GM19023 (cell line): ENCODE measurements around the gene ATP11A.
A peak's percentile ranks its signal among the peaks of the same experiment; 100 is the strongest.
"Not testable (repeated sequence)": the region's sequence is repeated elsewhere in the genome, so short reads cannot be mapped to it uniquely, and the experiment has no call there.

Source experiments
- ATAC-seq: cut with Tn5 transposase; IDR thresholded peaks from one replicate; pipeline ENCODE4 v1.9.1; 2021; ENCODE audit warnings: mild to moderate bottlenecking, moderate library complexity; ENCODE audit not compliant: unreplicated experiment

Gene ATP11A

DNA sequence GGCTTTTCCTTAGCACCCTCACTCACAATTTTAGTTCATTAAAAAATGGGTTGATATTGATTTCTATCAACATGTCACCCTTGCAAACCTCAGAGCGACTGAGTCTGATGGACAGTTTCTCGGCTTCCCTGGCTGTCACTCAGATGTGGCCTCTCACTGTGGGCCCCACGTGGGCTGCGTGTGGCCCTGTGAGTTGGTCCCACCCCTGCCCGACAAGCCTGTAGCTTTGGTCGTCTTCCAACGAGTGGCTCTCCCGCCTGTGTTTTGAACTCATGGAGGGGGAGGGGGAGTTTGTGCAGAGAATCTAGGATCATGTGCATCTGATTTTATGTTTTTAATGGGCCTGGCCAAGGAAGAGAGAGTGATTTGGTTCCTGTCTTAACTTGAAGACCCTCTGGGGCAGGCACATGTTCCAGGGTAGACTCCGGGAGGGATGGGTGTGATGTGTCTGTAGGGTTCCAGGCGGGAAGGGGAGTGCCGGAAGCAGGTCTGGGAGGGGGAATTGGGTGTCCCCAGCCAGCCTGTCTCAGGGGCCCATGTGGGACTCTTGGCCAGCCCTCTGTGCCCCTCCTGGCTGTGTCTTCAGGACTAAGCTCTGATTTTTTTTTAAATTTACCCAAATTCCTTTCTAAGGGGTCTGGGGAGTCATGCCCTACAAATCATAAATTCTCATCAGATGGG, 18.9 kb downstream of the ATP11A start:
- no peak for ATAC-seq

DNA sequence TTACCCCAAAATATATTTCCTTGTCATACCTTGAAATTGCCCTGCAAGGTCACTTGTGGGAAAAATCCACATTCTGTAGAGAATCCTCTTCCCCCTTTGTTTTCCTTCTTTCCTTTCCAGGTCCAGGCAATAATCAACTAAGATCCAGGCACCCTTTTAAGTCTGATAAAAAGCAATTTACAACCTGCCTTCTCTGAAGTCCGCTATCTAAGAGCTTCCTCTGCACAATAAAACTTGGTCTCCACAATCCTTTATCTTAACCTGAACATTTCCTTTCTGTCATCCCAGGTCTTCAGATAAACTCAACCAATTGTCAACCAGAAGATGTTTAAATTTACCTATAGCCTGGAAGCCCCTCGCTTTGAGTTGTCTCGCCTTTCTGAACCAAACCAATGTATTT, 19.5 kb downstream of the ATP11A start:
- ATAC-seq, result not testable (repeated sequence)

DNA sequence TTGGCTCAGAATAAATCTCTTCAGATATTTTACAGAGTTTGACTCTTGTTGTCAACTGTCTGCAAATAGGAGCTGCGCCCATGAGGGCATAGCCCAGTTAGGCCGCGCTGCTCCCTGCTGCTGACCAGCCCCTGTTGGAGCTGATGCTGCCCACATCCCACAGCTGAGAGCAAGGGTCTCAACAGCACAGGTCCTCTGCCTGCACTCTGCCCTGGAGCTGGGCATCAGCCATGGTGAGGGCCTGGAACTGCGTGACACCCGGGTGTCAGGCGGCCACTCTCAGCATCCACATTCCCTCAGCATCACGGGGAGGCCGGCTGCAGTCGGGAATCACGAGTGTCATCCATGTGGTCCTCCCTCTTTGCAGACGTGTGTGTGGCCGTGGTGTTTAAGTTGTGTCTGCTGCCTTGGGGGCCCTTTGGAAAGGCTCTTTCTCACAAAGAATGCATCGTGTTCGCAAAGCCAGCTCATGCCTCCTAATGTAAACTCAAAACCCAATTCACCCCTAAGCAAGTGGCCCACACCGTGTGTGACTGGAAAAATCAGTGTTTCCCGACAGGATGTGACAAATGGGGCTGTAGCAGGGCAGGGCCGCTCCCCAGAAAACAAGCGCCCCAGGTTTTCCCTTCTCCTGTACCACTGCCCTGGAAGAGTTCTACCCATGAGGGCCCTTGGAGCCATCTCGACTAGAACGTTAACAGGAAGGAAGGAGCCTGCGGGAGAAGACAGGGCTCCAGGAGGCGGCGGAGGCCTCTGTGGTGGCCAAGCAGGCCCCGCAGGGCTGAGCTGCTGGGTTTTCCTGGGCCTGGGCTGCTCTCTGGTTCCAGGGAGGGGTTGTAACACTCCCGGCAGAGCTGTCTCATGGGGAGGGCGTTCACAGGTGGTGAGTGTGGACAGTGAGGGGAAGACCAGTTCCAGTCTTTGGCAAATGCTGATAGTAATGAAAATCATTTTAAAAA, 20.3 kb downstream of the ATP11A start:
- ATAC-seq, result no peak

DNA sequence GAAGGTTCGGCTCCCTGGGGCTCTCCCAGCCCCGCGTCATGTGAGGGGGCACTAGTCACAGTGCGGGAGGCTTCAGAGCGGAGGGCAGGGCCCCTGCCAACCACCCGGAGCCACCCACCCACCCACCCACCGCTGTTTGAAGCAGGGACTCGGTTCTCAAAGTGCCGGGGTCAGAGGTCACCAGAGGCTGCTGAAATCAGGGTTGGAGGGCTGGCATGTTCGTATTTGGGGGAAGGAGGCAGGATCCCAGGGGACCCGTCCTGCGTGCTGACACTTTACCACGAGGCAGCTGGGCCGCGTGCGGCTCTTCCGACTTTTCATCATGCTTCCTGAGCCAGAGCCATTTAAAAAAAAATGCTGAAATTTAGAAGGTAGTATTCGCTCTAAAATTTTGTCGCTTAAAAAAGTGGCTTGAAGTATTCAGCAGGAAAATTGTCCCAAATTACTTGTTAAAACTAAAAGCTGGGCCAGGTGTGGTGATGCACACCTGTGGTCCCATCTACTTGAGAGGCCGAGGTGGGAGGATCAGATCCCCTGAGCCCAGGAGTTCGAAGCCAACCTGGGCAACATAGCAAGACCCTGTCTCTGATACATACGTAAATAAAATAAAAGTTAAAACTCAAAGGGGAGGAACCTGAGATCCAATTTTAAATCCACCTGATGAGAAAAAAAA, 21.2 kb downstream of the ATP11A start:
- ATAC-seq, result no peak

DNA sequence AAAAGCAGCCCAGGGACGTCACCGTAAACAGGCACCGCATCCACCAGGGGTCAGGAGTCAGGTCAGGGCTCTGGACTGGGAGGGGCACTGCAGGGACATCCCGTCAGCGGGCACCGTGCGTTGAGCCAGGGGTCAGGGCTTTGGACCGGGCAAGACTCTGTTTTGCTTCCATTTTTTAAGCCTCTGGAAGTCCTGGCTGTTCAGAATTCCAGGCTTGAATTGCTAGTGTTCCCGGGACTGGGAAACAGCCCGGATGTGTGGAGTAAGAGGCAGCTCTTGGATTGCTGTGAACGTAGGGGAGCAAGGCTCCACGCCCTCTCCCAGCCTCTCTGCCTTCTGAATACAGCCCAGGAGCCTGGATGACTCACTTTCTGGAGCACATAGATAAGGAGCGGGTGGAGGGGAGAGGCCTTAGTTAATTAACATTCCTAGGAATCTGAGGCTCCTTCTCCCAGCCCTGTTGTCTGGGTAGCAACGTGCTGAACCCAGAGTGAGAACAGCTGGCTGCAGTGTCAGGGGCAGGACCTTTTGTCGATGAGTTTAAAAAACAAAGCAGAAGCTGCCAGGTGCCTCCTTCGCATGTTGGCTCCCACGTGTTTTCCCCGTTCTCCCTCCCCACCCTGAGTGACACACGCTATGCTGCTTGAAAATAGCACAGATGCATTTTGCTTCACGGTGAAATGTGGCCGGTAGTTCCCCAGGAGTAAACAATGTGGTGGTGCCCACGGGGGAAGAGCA, 21.9 kb downstream of the ATP11A start:
- ATAC-seq, result peak; percentile 75

DNA sequence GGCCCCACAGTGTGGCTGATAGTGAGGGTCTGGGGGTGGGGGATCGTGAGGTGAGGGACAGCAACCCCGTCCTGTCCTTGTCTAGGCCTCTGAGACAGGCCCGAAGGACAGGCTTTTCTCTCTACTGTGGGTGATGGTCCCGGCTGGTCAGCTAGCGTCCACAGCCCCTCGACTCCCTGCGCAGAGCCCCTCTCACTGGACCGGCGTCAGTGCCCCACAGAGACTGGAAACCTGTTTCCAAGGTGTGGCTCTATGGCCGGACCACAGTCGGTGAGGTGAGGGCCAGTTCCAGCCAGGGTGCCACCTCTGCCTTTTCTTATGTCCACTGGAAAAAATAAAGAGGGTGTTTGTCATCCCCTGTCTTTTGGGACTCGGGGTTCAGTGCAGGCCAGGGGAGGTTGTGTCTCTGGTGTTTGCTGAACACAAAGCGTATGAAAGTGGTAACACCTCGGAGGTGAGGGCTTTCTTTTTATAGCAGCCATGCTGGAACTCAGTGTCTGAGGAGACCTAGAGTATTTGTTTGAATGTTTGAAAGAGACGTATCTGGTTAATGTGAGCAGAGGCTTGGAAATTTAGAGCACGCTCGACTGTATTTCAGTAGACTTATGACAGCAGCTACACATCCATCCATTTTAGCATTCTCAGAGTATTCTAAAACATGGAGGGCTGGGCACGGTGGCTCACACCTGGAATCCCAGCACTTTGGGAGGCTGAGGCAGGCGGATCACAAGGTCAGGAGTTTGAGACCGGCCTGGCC, 22.8 kb downstream of the ATP11A start:
- no peak for ATAC-seq

DNA sequence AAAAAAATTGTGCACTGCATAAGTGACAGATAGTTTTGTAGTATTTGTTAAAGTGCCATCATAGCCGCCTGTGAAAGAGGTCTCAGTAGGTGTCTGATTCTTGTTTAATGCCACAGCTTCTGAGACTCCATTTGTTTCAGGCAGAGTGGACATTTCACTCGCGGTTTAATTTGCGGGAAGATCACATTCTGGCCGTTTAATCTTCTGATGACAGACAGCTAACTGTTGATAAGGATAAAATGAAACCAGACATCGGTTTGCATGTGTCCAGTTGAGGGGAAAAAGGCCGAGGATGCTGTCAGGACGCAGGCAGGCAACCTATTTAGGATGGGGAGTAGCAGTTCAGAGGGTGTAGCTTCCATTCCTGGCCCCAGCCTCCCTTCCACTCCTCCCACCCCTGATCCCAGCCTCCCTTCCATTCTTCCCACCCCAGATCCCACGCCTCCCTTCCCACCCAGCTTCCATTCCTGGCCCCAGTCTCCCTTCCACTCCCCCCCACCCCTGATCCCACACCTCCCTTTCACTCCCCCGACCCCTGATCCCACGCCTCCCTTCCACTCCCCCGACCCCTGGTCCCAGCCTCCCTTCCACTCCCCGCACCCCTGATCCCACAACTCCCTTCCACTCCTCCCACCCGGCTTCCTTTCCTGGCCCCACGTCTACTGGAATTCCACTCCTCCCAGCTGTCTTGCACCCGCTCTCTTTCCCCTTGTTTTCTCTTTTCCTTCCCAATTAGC, 23.8 kb downstream of the ATP11A start:
- ATAC-seq, result no peak

DNA sequence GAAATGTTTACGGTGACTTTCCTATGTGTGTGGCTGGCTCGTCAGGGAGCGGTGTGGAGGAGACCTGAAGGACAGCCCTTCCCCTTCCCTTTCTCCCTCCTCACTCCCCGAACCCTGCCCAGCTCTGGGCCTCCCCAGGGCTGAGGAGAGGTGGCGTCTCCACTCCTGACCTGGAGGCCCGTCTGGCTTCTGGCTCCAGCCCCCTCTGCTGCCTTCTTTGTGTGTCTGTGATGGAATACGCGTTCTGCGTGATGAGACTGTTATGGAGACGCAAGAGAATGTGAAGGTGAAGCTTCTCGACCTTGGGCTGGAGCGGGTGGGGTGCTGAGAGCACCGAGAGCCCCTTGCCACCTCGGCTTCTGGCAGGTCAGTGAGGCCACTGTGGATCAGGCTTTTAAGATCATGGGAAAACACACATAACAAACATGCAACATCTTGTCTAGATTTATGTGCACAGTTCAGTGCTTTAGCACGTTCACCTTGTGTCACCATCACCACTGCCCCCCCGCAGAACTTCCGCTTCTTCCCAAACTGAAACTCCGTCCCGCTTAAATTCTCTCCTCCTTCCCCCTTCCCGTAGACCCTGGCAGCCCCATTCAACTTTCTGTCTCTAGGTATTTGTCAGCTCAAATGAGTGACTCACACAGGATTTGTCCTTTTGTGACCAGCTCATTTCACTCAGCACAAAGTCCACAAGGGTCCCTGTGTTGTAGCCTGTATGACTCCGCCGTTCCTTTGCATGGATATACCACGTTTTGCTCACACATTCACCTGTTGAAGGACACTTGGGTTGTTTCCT, 24.7 kb downstream of the ATP11A start:
- ATAC-seq, result no peak

DNA sequence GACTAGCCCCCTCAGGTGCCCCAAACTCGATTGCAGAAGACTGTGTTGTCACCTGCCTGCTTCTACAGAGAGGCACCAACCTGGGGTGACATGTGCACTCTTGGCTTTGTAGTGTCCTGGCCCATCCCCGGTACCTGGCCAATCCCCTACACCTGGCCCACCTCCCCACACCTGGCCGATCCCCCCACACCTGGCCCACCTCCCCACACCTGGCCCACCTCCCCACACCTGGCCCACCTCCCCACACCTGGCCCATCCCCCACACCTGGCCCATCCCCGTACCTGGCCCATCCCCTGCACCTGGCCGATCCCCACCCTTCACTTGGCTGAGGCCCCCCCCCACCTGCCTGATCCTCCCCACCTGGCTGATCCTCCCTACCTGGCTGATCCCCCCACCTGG, 25.4 kb downstream of the ATP11A start:
- no peak for ATAC-seq

DNA sequence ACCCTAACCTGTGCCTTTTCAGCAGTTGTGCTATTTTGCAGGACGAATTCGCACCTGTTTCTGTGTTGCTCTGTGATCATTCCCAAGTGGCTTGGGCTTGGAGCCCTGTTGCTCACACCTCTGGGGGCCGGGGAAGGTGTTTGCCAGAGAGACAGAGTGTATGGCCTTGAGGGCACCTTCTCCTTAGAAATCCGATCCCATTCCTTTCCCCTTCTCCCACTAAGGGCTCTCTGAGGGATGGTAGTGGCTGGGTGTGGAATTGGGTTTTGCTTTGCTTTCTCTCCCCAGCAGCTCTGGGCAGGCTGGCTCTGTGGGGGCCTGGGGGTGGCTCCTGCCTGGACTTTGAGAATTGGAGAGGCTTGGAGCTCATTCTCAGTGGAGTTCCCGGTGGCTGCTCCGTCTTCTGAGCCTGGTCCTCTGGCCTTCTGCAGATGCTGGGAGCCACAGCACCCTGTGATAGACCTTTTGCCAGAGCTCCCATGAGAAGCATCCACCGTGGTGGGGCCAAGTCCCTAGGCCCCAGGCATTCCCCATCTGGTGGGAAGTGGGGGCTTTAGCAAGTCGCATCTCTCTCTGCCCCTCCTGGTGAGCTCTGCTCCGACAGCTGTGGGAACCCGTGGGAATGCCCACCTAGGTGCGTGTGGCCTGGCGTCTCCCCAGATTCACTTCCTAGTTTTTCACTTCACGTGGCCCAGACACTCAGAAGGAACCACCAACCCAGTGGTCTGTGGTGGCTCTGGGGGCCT, 26.1 kb downstream of the ATP11A start:
- ATAC-seq, result no peak

DNA sequence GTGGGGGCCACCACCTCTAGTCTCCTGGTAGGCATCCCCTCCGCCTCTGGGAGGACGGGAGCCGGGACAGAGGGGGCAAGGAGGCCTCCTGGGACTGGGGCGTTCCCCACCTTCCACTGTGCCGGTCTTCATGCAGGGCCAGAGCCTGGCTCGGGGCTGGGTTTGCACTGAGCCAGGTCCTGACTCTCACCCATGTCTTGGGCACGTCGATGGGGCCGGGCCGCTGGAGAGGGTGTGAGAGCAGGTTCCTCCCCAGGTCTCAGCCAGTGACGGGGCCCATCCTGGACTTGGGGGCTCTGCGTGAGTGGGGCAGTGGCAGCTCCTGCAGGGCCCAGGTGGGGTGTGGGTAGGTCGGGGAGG, 26.6 kb downstream of the ATP11A start:
- no peak for ATAC-seq

DNA sequence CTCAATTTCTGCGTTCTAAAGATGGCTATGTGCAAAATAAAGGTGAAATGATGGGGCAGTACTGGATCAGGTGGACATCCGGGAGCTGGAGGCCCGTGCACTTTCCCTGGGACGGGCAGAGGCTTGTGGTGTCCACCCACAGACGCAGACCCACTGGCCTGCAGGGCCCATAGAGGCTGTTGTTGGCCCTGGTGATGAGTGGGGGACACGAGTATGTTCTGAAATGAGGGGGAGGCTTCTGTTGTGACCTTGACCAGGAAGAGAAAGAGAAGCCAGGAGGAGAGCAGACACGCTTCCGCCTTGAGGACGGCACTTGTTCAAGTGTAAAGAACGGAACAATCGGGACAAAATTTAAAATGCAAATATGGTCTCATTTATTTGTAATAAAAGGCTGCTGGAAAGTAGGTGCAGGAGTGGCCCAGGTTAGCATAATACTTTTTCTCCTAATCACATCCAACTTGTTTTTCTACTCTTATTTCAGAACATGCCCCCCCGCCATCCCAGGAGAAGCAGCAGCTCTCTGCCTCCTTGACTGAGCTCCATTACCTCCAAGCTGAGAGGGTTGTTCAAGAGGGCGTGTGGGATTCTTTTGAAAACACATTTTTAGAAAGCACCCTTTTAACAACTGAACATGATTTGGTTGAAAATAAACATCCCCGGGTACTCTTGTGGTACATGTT, 27.1 kb downstream of the ATP11A start:
- no peak for ATAC-seq

DNA sequence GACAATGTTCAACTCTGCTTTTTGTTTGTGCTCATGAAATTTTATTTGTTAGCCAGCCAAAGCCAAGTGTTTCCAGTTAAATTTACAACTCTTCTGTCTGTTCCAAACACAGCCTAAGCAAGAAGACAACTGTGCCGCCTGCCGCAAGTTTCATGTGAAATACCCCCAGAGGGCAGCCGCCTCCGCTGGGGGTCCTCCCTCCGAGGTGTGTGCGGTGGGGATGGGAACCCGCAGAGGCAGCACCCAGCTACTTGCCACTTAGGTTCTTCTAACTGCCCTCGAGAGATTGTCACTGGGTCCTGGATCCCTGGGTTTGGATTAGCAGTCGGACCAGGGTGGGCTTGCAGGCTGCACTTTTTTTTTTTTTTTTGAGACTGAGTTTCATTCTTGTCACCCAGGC, 28.5 kb downstream of the ATP11A start:
- no peak for ATAC-seq

DNA sequence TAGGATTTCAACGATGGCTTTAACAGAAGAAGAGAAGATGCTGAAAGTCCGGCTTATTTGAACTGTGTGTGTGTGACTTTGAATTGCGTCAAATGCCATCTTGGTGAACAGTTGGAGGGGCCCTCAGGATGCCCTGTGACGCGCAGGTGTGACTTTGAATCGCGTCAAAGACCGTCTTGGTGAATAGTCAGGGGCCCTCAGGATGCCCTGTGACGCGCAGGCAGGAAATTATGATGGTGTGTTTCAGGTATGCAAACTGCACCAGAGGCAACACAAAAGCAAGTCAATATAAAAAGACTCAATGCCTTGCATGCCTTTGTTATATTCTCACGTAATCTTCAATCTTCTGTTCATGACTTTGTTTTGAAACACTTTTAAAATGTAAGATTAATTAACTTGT, 29.2 kb downstream of the ATP11A start:
- no peak for ATAC-seq

DNA sequence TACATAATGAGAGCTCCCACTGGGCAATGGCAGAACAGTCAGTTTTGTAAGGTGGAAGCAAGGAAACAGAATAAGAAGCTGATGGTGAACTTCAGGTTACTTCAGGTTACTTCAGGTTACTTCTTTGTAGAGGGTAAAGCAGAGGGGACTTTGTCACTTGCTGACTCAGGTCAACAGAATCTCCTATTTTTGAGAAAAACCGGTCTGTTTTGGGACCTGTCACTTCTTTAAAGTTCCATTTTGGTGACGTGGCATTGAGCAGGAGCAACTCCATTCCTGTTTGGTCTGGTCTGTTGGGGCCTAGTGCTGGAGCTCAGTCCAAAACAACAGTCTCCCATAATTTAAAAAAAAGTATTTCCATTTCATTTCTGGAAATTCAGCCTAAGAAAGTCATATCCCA, 29.7 kb downstream of the ATP11A start:
- no peak for ATAC-seq

DNA sequence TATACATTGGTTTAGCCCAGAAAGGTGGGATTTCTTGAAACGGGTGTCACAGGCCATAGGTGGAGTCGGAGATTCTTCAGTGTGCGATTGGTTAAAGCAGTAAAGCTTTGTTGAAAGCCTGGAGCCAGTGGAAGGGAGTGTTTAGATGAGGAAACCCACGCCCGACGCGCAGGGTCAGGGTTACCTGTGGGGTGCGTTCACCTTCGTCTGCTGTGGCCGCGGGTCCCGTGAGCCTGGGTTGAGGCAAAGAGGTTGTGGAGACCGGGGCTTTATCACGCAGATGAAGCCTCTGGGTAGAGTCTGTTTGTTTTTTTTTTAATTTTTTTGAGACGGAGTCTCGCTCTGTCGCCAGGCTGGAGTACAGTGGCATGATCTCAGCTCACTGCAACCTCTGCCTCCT, 30.4 kb downstream of the ATP11A start:
- ATAC-seq, result no peak

DNA sequence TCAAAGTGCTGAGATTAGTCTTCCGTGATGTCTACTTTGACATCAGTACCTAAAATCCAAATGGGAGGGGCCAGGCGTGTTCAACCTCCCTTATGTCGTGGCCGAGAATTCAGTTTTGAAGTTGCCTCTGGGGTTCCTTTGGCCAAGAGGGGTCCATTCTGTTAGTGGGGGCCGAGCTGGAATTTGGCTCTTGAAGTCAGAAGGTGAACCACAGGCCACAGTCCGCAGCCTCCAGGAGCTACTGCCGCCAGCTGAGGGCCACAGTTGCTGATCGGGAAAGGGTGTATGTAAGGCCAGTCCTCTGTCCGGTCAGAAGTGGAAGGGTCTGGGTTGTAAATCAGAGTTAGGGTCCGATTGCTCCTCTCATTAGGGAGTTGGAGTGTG, 31.0 kb downstream of the ATP11A start:
- ATAC-seq, result no peak
